K562 (cell line): ENCODE data around the gene CNN3. TPM values are rescaled to one million over a fixed set of nuclear protein-coding genes. Genes with fewer than 3 reads are reported as not detected.

ENCODE experiments used
- ATAC-seq: fragments of 200-7000 bp; cut with Tn5 transposase; 3 replicates; pipeline ENCODE4 v1.9.1; 2020; ENCODE audit warnings: moderate library complexity
- BruUV-seq: library from RNA; stranded (reverse); fragments of 400-500 nt; replicated peaks from 2 replicates; lab custom pipeline; 2021; lab: Mats Ljungman, UMichigan
- CTCF ChIA-PET: fragments of 300-600 bp; formaldehyde crosslinking; extraction: SDS; loops from one replicate; lab custom pipeline; 2021; ENCODE audit warnings: low intra/inter-chr PET ratio; lab: Yijun Ruan, JAX
- POLR2A ChIA-PET: fragments of 300-600, 350-650 bp; sonication (Branson Sonifier 250); formaldehyde crosslinking; extraction: SDS; loops from one replicate; lab custom pipeline; 2021; ENCODE audit warnings: antibody characterized with exemption, inconsistent platforms; lab: Yijun Ruan, JAX
- DNase-seq, 4 experiments: peaks; one replicate each; pipeline versions ENCODE4 v3.0.0 to v3.0.0-alpha.2; 2011 to 2018; ENCODE audit warnings: low spot score in 3 of 4, mixed read lengths in 3 of 4; ENCODE audit errors: extremely low read depth in 1 of 4
- FAIRE-seq: peaks from 2 replicates; lab custom pipeline; 2011; peaks lifted over from hg19 to GRCh38; lab: Jason Lieb, UNC
- H2AFZ ChIP-seq: 2 replicates; pipeline ENCODE4 v1.6.0; 2011; ENCODE audit warnings: low read depth, low read length, control low read depth, inconsistent platforms
- H3K27ac ChIP-seq: fragments of 200-600 bp; 3 replicates; pipeline ENCODE4 v1.8.0; 2011; ENCODE audit warnings: low read depth, mild to moderate bottlenecking, control low read depth, inconsistent platforms, low read length, moderate library complexity, mixed read lengths; ENCODE audit errors: extremely low read depth
- H3K27me3 ChIP-seq, 2 experiments: fragments of 300-600 bp in 1 of 2; 2 replicates in 1 of 2; 3 replicates in 1 of 2; pipeline versions ENCODE4 v1.6.0 to v1.8.0; 2011; ENCODE audit warnings: inconsistent platforms in 2 of 2, low read length in 2 of 2, mild to moderate bottlenecking in 1 of 2, mixed read lengths in 1 of 2, moderate library complexity in 1 of 2; ENCODE audit not compliant: control insufficient read depth in 2 of 2, insufficient read depth in 2 of 2
- H3K36me3 ChIP-seq: fragments of 300-600 bp; 3 replicates; pipeline ENCODE4 v1.8.0; 2011; ENCODE audit warnings: mild to moderate bottlenecking, low read length, inconsistent platforms; ENCODE audit not compliant: control insufficient read depth, insufficient read depth
- H3K4me1 ChIP-seq, 2 experiments: fragments of 200-600 bp in 1 of 2; replicated peaks in 1 of 2; 2 replicates in 1 of 2; 3 replicates in 1 of 2; pipeline versions ENCODE4 v1.5.1 to v1.8.0; 2011; ENCODE audit warnings: inconsistent platforms in 2 of 2, low read length in 2 of 2, mild to moderate bottlenecking in 1 of 2, mixed read lengths in 1 of 2, moderate library complexity in 1 of 2; ENCODE audit not compliant: control insufficient read depth in 2 of 2, insufficient read depth in 2 of 2
- H3K4me2 ChIP-seq: 2 replicates; pipeline ENCODE4 v1.6.1; 2011; ENCODE audit warnings: low read length, control low read depth, inconsistent platforms, mixed read lengths; ENCODE audit not compliant: insufficient read depth
- H3K4me3 ChIP-seq: fragments of 200-600 bp; sonication (generic), shearing (Covaris generic); 2 replicates; pipeline ENCODE4 v1.5.1; 2016; ENCODE audit warnings: control low read depth, inconsistent platforms
- H3K79me2 ChIP-seq: fragments of 200-600 bp; 3 replicates; pipeline ENCODE4 v1.8.0; 2011; ENCODE audit warnings: low read length, inconsistent platforms; ENCODE audit not compliant: control insufficient read depth, insufficient read depth
- H3K9ac ChIP-seq, 2 experiments: 2 replicates each; pipeline versions ENCODE4 v1.6.0 to v1.6.1; 2011; ENCODE audit warnings: low read depth in 2 of 2, low read length in 2 of 2, control low read depth in 1 of 2, inconsistent platforms in 1 of 2, mild to moderate bottlenecking in 1 of 2, mixed read lengths in 1 of 2; ENCODE audit not compliant: insufficient read depth in 1 of 2
- H3K9me1 ChIP-seq: one replicate; pipeline ENCODE4 v1.6.0; 2011; ENCODE audit warnings: inconsistent platforms, mild to moderate bottlenecking, low read length, moderate library complexity; ENCODE audit not compliant: control insufficient read depth, insufficient read depth
- H3K9me3 ChIP-seq: replicated peaks from 2 replicates; pipeline ENCODE4 v1.5.1; 2011; ENCODE audit warnings: low read depth, low read length, inconsistent platforms; ENCODE audit not compliant: control insufficient read depth, insufficient read depth
- H4K20me1 ChIP-seq: replicated peaks from 2 replicates; pipeline ENCODE4 v1.6.1; 2011; ENCODE audit warnings: low read length, inconsistent platforms, mixed read lengths; ENCODE audit not compliant: control insufficient read depth, insufficient read depth
- ERF ChIP-seq: fragments of 450-650 bp; formaldehyde crosslinking; IDR thresholded peaks from 2 replicates; pipeline ENCODE4 v1.4.0; 2020; ENCODE audit warnings: mild to moderate bottlenecking, mixed read lengths
- HNRNPLL ChIP-seq: fragments of 200-400 bp; formaldehyde crosslinking; IDR thresholded peaks from 2 replicates; pipeline ENCODE4 v1.6.1; 2017; ENCODE audit warnings: low read length, low read depth, mild to moderate bottlenecking; ENCODE audit not compliant: poor library complexity, severe bottlenecking
- MIER1 ChIP-seq: fragments of 450-650 bp; IDR thresholded peaks from 2 replicates; pipeline ENCODE4 v1.6.1; 2016; ENCODE audit warnings: antibody characterized with exemption, mild to moderate bottlenecking, low read depth
- RBM25 ChIP-seq: fragments of 200-400 bp; formaldehyde crosslinking; IDR thresholded peaks from 2 replicates; pipeline ENCODE4 v1.6.1; 2018; ENCODE audit warnings: low read length, low read depth, moderate library complexity; ENCODE audit not compliant: severe bottlenecking
- RBM34 ChIP-seq: fragments of 200-400 bp; formaldehyde crosslinking; IDR thresholded peaks from 2 replicates; pipeline ENCODE4 v1.6.1; 2018; ENCODE audit warnings: low read length, borderline replicate concordance; ENCODE audit not compliant: insufficient read depth
- SAFB ChIP-seq: fragments of 200-400 bp; formaldehyde crosslinking; IDR thresholded peaks from 2 replicates; pipeline ENCODE4 v1.6.1; 2017; ENCODE audit warnings: low read depth, low read length, borderline replicate concordance
- SETDB1 ChIP-seq: IDR thresholded peaks from one replicate; pipeline ENCODE4 v1.6.1; 2012; ENCODE audit warnings: low read length, control low read depth, inconsistent platforms
- TGIF2 ChIP-seq: sonication (generic); formaldehyde crosslinking; IDR thresholded peaks from 2 replicates; pipeline ENCODE4 v1.8.1; 2022; ENCODE audit warnings: mild to moderate bottlenecking, missing genetic modification reagents, moderate library complexity
- ZNF134 ChIP-seq: fragments of 250-450 bp; sonication (Bioruptor Pico); conservative IDR thresholded peaks from 2 replicates; pipeline ENCODE4 v1.4.0; 2020
- ZNF197 ChIP-seq: fragments of 200-800 bp; sonication (Bioruptor generic); IDR thresholded peaks from 2 replicates; pipeline ENCODE4 v1.6.1; 2016; ENCODE audit warnings: low read depth, missing genetic modification characterization, missing compliant biosample characterization
- ZNF232 ChIP-seq: sonication (generic); formaldehyde crosslinking; IDR thresholded peaks from 2 replicates; pipeline ENCODE4 v1.8.0; 2022; ENCODE audit warnings: mild to moderate bottlenecking, missing genetic modification reagents
- ZNF583 ChIP-seq: fragments of 250-450 bp; sonication (Bioruptor Pico); IDR thresholded peaks from 2 replicates; pipeline ENCODE4 v1.4.0; 2020
- WGBS: fragments of 100-300 bp; shearing (Covaris generic); methylation state at CpG from one replicate; pipeline ENCODE4 v1.1.6; 2016; ENCODE audit warnings: low coverage, mixed read lengths; ENCODE audit not compliant: insufficient coverage; ENCODE audit errors: missing lambda C conversion rate; 5-methylcytosine and 5-hydroxymethylcytosine counted together
- in situ Hi-C: fragments of 300-500 bp; cut with MboI; formaldehyde crosslinking; loops from 4 replicates; pipeline ENCODE4 v1.15.0; 2018; ENCODE audit warnings: inconsistent platforms, mixed read lengths
- intact Hi-C: fragments of 100-400 bp; cut with micrococcal nuclease; formaldehyde crosslinking; loops from 2 replicates; pipeline ENCODE4 v1.14.2; 2022
- polyA plus RNA-seq, 8 experiments: library from polyadenylated mRNA; depleted of rRNA in 4 of 8; stranded (reverse) in 5 of 8; unstranded in 3 of 8; fragments of >200 nt; fragmentation: Nextera tagmentation in 2 of 8; fragmentation: Illumina TruSeq in 1 of 8; extraction: Ambion mirVana in 2 of 8; extraction: Trizol in 1 of 8; gene quantifications; 2 replicates each; pipeline versions ENCODE4 v1.2.1 to v1.2.3, GENCODE V29; 2011 to 2014; ENCODE audit warnings: inconsistent platforms in 1 of 8, missing spikeins in 1 of 8
- total RNA-seq, 7 experiments: library from RNA; depleted of rRNA in 6 of 7; stranded (reverse); fragments of >200 nt in 6 of 7; fragmentation: Illumina TruSeq in 2 of 7; extraction: Trizol in 2 of 7; gene quantifications; 2 replicates each; pipeline versions ENCODE4 v1.2.1 to v1.2.3, GENCODE V29; 2011 to 2021; ENCODE audit warnings: low replicate concordance in 1 of 7
- TF ChIP-seq, protein P1 (sequence below), 2 experiments: IDR thresholded peaks; 2 replicates each; pipeline ENCODE4 v1.6.1; 2011; ENCODE audit warnings: borderline replicate concordance in 1 of 2, control low read depth in 1 of 2, low read depth in 1 of 2, low read length in 1 of 2, mild to moderate bottlenecking in 1 of 2, mixed read lengths in 1 of 2, moderate library complexity in 1 of 2; ENCODE audit not compliant: insufficient read depth in 1 of 2, insufficient read length in 1 of 2, poor library complexity in 1 of 2, severe bottlenecking in 1 of 2; ENCODE audit errors: extremely low read depth in 1 of 2

CNN3 gene
- total and polyA plus RNA-seq, 9 of the 15 experiments (the other 6 are each of a cell fraction or from before 2014, with no cell fraction given), result 0.06 to 0.62 (median 0.18) TPM; not detected in 4

DNA sequence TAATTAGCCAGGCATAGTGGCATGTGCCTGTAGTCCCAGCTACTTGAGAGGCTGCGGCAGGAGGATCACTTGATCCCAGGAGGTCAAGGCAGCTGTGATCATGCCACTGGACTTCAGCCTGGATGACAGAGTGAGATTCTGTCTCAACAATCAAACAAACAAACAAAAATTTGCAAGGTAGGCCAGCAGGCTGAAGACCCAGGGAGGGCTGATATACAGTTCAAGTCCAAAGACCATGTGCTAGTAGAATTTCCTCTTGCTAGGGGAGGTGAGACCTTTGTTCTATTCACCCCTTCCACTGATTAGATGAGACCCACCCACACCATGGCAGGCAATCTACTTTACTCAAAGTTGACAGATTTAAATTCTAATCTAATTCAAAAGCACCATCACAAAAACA lies 31.2 kb upstream of the CNN3 start:
- POLR2A ChIA-PET, result no interaction called here
- ATAC-seq (no peak), FAIRE-seq (no peak), DNase-seq (no peak)
- Histone ChIP-seq H2AFZ (no peak overlapping the region), H3K9ac (no peak overlapping the region), H4K20me1 (no peaks in the 10 kb centered on the region), H3K79me2 (no peaks in the 10 kb centered on the region), H3K27me3 (no peaks in the 10 kb centered on the region; a peak in 1 of 5 replicates), H3K9me1 (no peaks in the 10 kb centered on the region), H3K4me3 (no peak overlapping the region), H3K4me1 (no peaks in the 10 kb centered on the region), H3K4me2 (no peak overlapping the region), H3K36me3 (no peaks in the 10 kb centered on the region), H3K27ac (no peak overlapping the region), H3K9me3 (no peaks in the 10 kb centered on the region)
- CTCF ChIA-PET, result no interaction called here
- BruUV-seq, result no TSS peak
- in situ Hi-C loops (no loop called here), intact Hi-C loops (no loop called here)
- TF ChIP-seq RBM25 (peak; percentile 24), ZNF134 (CRISPR knock-in tag) (peak; percentile 89), ERF (CRISPR knock-in tag) (no peak)
- WGBS, result 8% methylated on average over 1 of the region's 1 CpG

DNA sequence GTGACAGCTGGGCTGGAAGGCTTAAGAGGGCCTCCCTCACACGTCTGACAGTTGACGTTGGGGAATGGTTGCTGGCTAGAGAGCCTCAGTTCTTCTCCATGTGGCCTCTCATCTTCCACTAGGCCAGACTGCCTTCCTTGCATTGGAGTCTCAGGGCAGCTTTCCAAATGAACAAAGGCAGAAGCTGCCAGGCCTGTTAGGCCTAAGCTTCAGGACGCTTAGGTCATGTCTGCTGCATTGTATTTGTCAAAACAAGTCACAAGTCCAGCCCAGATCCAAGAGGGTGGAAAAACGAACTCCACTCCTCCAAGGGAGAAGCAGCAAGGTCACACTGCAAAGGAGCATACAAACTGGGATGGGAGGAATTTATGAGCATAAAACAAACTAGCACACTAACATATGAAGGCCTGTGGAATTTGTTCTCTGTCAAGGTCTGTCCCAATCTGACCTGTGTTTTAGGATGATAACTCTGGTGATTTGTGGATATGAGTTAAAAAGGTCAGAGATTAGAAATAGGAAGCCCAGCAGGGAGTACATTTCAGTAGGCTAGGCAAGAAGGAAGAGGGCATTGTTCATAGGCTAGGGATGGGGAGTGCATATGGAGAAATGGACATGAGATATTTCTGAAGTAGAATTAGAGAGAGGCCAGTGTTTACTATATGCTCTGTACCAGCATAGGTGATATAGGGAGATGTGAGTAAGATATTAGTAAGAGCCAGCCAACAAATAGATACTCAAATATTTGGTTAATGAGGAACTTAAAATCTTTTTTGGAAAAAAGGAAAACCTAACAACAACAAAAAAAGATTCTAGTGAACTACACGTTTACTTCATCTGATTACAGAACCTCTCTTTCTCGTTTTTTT lies 29.1 kb upstream of the CNN3 start:
- H3K9me1 ChIP-seq, result no peaks in the 10 kb centered on the region
- no TSS peak for BruUV-seq
- H3K9ac ChIP-seq, result no peak overlapping the region
- no peak for DNase-seq
- intact Hi-C loops, result no loop called here
- H3K27ac ChIP-seq, result no peak overlapping the region
- ChIA-PET CTCF (no interaction called here), POLR2A (interaction anchor here (0.8 kb wide), 1 partner anchor 328 kb away, joined by 3 read pairs; no protein-coding TSS in a partner anchor)
- H3K36me3 ChIP-seq, result no peaks in the 10 kb centered on the region
- no peak overlapping the region for H3K4me2 ChIP-seq
- H3K27me3 ChIP-seq, result no peaks in the 10 kb centered on the region; a peak in 1 of 5 replicates
- H3K4me3 ChIP-seq, result no peak overlapping the region
- H3K4me1 ChIP-seq, result no peaks in the 10 kb centered on the region
- WGBS, result 1% methylated on average over 6 of the region's 6 CpGs
- H3K9me3 ChIP-seq, result 0 out of 2 replicates have a peak, but pooled peaks cover 2% of the 10 kb centered on the region
- no peak for ATAC-seq
- no peak for FAIRE-seq
- no peaks in the 10 kb centered on the region for H4K20me1 ChIP-seq
- in situ Hi-C loops, result no loop called here
- no peaks in the 10 kb centered on the region for H3K79me2 ChIP-seq
- H2AFZ ChIP-seq, result no peak overlapping the region
- TF ChIP-seq MIER1 (no peak), ZNF197 (CRISPR knock-in tag) (no peak), ZNF583 (CRISPR knock-in tag) (no peak), ZNF232 (CRISPR knock-in tag) (no peak), SAFB (no peak), HNRNPLL (no peak), RBM34 (no peak), TGIF2 (CRISPR knock-in tag) (no peak), SETDB1 (no peak)
- TF ChIP-seq, protein P1, sequence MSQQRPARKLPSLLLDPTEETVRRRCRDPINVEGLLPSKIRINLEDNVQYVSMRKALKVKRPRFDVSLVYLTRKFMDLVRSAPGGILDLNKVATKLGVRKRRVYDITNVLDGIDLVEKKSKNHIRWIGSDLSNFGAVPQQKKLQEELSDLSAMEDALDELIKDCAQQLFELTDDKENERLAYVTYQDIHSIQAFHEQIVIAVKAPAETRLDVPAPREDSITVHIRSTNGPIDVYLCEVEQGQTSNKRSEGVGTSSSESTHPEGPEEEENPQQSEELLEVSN (IDR thresholded peaks at IDR 0.05; ENCODE audit: borderline replicate concordance in 1 of 2, extremely low read depth in 1 of 2, insufficient read depth in 1 of 2, insufficient read length in 1 of 2, low read depth in 1 of 2, low read length in 1 of 2, poor library complexity in 1 of 2, severe bottlenecking in 1 of 2), result no peak
